Esophagus muscularis mucosa (tissue), 4 donors: ENCODE results near the gene LRRC42.

Source experiments
- EP300 ChIP-seq: sonication (generic); formaldehyde crosslinking; IDR thresholded peaks from one replicate; pipeline ENCODE4 v1.6.1; 2017; ENCODE audit warnings: antibody characterized with exemption
- POLR2A ChIP-seq: fragments of 450-650 bp; IDR thresholded peaks from one replicate; pipeline ENCODE4 v1.6.1; 2017; ENCODE audit warnings: antibody characterized with exemption, moderate library complexity, mild to moderate bottlenecking, low read depth
- TF ChIP-seq, protein P1 (sequence below), 3 experiments: fragments of 200-600 bp in 2 of 3; fragments of 450-650 bp in 1 of 3; sonication (generic) in 2 of 3; IDR thresholded peaks; one replicate each; pipeline ENCODE4 v1.5.1; 2017 to 2019; ENCODE audit warnings: antibody characterized with exemption in 3 of 3, mild to moderate bottlenecking in 2 of 3, moderate library complexity in 1 of 3

DNA sequence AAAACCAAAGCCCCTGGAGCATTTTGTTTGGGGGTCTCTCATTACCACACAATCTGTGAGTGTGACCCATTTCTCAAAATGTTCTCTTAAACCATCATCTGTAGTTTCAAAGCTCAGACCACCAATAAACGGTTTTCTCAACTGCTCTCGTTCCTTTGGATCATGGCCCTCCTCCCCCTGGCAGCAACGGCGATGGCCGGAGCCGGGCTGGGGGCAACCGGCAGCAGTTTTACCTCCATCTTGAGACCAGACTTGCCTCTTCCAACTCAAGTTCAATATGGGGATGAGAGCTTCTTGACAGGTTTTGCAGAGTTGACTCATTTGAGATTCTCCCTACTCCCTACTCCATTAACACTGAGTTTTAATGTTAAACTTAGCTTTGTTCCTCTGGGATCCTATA lies 29.7 kb downstream of the LRRC42 start:
- TF ChIP-seq, protein P1, sequence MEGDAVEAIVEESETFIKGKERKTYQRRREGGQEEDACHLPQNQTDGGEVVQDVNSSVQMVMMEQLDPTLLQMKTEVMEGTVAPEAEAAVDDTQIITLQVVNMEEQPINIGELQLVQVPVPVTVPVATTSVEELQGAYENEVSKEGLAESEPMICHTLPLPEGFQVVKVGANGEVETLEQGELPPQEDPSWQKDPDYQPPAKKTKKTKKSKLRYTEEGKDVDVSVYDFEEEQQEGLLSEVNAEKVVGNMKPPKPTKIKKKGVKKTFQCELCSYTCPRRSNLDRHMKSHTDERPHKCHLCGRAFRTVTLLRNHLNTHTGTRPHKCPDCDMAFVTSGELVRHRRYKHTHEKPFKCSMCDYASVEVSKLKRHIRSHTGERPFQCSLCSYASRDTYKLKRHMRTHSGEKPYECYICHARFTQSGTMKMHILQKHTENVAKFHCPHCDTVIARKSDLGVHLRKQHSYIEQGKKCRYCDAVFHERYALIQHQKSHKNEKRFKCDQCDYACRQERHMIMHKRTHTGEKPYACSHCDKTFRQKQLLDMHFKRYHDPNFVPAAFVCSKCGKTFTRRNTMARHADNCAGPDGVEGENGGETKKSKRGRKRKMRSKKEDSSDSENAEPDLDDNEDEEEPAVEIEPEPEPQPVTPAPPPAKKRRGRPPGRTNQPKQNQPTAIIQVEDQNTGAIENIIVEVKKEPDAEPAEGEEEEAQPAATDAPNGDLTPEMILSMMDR (IDR thresholded peaks at IDR 0.05): no peak
- TF ChIP-seq EP300: no peak
- no peak for TF ChIP-seq POLR2A
